IMR-90 (cell line): Measurements from ENCODE around the gene ZBTB8A.

Source experiments
- RAD21 ChIP-seq: IDR thresholded peaks from 2 replicates; pipeline ENCODE4 v1.6.1; 2012; ENCODE audit warnings: low read length, improper control_type of control experiment
- RFX5 ChIP-seq: IDR thresholded peaks from 2 replicates; pipeline ENCODE4 v1.8.0; 2012; ENCODE audit warnings: low read depth, mild to moderate bottlenecking, low read length, moderate library complexity
- TF ChIP-seq, protein P1 (sequence below): fragments of 150-350 bp; IDR thresholded peaks from 2 replicates; pipeline ENCODE4 v1.6.1; 2017; ENCODE audit warnings: mild to moderate bottlenecking, antibody characterized with exemption, low read length, low read depth
- TF ChIP-seq, protein P2 (sequence below): conservative IDR thresholded peaks from 2 replicates; pipeline ENCODE4 v1.5.1; 2012; ENCODE audit warnings: mild to moderate bottlenecking, low read depth, low read length, improper control_type of control experiment

- TF ChIP-seq, protein P1, sequence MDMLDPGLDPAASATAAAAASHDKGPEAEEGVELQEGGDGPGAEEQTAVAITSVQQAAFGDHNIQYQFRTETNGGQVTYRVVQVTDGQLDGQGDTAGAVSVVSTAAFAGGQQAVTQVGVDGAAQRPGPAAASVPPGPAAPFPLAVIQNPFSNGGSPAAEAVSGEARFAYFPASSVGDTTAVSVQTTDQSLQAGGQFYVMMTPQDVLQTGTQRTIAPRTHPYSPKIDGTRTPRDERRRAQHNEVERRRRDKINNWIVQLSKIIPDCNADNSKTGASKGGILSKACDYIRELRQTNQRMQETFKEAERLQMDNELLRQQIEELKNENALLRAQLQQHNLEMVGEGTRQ = no peak
- TF ChIP-seq, protein P2, sequence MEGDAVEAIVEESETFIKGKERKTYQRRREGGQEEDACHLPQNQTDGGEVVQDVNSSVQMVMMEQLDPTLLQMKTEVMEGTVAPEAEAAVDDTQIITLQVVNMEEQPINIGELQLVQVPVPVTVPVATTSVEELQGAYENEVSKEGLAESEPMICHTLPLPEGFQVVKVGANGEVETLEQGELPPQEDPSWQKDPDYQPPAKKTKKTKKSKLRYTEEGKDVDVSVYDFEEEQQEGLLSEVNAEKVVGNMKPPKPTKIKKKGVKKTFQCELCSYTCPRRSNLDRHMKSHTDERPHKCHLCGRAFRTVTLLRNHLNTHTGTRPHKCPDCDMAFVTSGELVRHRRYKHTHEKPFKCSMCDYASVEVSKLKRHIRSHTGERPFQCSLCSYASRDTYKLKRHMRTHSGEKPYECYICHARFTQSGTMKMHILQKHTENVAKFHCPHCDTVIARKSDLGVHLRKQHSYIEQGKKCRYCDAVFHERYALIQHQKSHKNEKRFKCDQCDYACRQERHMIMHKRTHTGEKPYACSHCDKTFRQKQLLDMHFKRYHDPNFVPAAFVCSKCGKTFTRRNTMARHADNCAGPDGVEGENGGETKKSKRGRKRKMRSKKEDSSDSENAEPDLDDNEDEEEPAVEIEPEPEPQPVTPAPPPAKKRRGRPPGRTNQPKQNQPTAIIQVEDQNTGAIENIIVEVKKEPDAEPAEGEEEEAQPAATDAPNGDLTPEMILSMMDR = no peak
- TF ChIP-seq RFX5 (no peak), RAD21 (no peak)
Observed at GRCh38 chr1:32494711-32495337, 44.4 kb upstream of the ZBTB8A start.
